OCI-LY7 (cell line): Measurements from ENCODE around the gene CORO7. TPM values are rescaled to one million over a fixed set of nuclear protein-coding genes. Genes with fewer than 3 reads are reported as not detected.
A peak's percentile ranks its signal among the peaks of the same experiment; 100 is the strongest.

ENCODE experiments used
- BruUV-seq: library from RNA; stranded (reverse); fragments of 400-500 nt; replicated peaks from 2 replicates; lab custom pipeline; 2021; lab: Mats Ljungman, UMichigan
- CTCF ChIA-PET: fragments of 300-600 bp; sonication (Branson Sonifier 250); formaldehyde crosslinking; loops from one replicate; lab custom pipeline; 2022; ENCODE audit warnings: antibody characterized with exemption; ENCODE audit not compliant: unreplicated experiment; lab: Charles Lee
- POLR2A ChIA-PET: fragments of 300-600 bp; sonication (Branson Sonifier 250); formaldehyde crosslinking; loops from one replicate; lab custom pipeline; 2022; ENCODE audit warnings: antibody characterized with exemption; lab: Charles Lee
- DNase-seq: peaks from one replicate; pipeline ENCODE4 v3.0.0-alpha.2; 2015; ENCODE audit warnings: low spot score
- H2AFZ ChIP-seq: fragments of 200-600 bp; sonication (generic), shearing (Covaris generic); 2 replicates; pipeline ENCODE4 v1.6.1; 2014; ENCODE audit warnings: mild to moderate bottlenecking, antibody characterized with exemption, low read length, moderate library complexity
- H3K27ac ChIP-seq: fragments of 200-600 bp; sonication (generic); 2 replicates; pipeline ENCODE4 v1.5.1; 2014; ENCODE audit warnings: mixed run types, low read depth, mild to moderate bottlenecking, moderate library complexity, low read length, inconsistent platforms; ENCODE audit not compliant: poor library complexity, severe bottlenecking
- H3K36me3 ChIP-seq: fragments of 200-600 bp; sonication (generic); 2 replicates; pipeline ENCODE4 v1.6.1; 2014; ENCODE audit warnings: mild to moderate bottlenecking, antibody characterized with exemption, low read length, moderate library complexity, mixed read lengths; ENCODE audit not compliant: insufficient read depth
- H3K4me1 ChIP-seq: fragments of 200-600 bp; sonication (generic); 2 replicates; pipeline ENCODE4 v1.5.1; 2014; ENCODE audit warnings: mild to moderate bottlenecking, low read length; ENCODE audit not compliant: insufficient read depth, poor library complexity, severe bottlenecking
- H3K4me2 ChIP-seq: fragments of 200-600 bp; sonication (generic); 2 replicates; pipeline ENCODE4 v1.6.1; 2014; ENCODE audit warnings: mild to moderate bottlenecking, low read length
- H3K4me3 ChIP-seq: fragments of 200-600 bp; sonication (generic); 2 replicates; pipeline ENCODE4 v1.5.1; 2014; ENCODE audit warnings: mild to moderate bottlenecking, low read depth, low read length; ENCODE audit not compliant: poor library complexity, severe bottlenecking
- H3K79me2 ChIP-seq: fragments of 200-600 bp; sonication (generic); 2 replicates; pipeline ENCODE4 v1.6.1; 2016; ENCODE audit warnings: low read depth, mild to moderate bottlenecking, low read length, moderate library complexity, mixed read lengths; ENCODE audit not compliant: insufficient read depth
- H3K9me2 ChIP-seq: fragments of 200-600 bp; sonication (generic); 2 replicates; pipeline ENCODE4 v1.6.1; 2016; ENCODE audit warnings: mild to moderate bottlenecking, low read length, mixed read lengths; ENCODE audit not compliant: insufficient read depth
- H3K9me3 ChIP-seq: fragments of 200-600 bp; sonication (generic); 2 replicates; pipeline ENCODE4 v1.6.1; 2014; ENCODE audit warnings: mild to moderate bottlenecking, mixed run types, low read length, mixed read lengths
- H4K20me1 ChIP-seq: fragments of 200-600 bp; sonication (generic); 2 replicates; pipeline ENCODE4 v1.6.1; 2014; ENCODE audit warnings: mild to moderate bottlenecking, antibody characterized with exemption, low read length, moderate library complexity, mixed read lengths; ENCODE audit not compliant: insufficient read depth
- EZH2phosphoT487 ChIP-seq: fragments of 200-600 bp; sonication (generic); IDR thresholded peaks from 2 replicates; pipeline ENCODE4 v1.6.1; 2018; ENCODE audit warnings: low read depth, borderline replicate concordance, mild to moderate bottlenecking, mixed run types, antibody characterized with exemption, low read length, moderate library complexity, mixed read lengths
- intact Hi-C: fragments of 100-400 bp; cut with micrococcal nuclease; formaldehyde crosslinking; loops from one replicate; pipeline ENCODE4 v1.10.0; 2022; ENCODE audit not compliant: unreplicated experiment
- total RNA-seq, 2 experiments: library from RNA; depleted of rRNA in 1 of 2; stranded (reverse); fragments of >200 nt in 1 of 2; shearing (Covaris generic) in 1 of 2; gene quantifications; 2 replicates each; pipeline ENCODE4 v1.2.3, GENCODE V29; 2014 to 2022
- TF ChIP-seq, protein P1 (sequence below): fragments of 200-600 bp; sonication (generic); conservative IDR thresholded peaks from 2 replicates; pipeline ENCODE4 v1.5.1; 2014; ENCODE audit warnings: mild to moderate bottlenecking, antibody characterized with exemption, low read length, moderate library complexity, mixed read lengths

The CORO7 gene
- total RNA-seq, 2 experiments from 2014 or later, result 77.2 to 112 TPM

DNA sequence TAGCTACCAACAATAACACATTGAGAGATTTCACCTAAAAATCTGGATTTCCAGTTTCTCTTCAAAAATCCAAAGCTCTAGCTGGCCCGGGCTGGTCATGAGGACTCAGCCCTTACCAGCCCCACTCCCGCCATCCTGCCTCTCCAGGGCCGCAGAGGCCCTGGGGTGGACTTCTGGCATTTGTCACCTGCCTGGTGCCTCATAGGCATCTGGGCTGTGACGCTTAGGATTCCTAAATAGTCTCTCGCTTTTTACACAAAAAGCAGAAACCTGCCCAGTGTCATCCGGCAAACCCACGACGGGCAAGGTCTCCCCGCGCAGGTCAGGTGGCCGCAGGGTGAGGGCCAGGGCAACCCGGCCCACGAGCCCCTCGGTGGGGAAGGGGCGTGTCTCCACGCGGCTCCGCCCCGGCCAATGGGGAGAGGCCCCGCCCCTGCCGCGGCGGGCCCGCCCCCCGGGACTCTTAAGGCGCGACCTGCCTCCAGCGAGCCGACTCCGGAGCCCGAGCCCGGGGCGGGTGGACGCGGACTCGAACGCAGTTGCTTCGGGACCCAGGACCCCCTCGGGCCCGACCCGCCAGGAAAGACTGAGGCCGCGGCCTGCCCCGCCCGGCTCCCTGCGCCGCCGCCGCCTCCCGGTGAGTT lies 44.9 kb downstream of the CORO7 start, which contains the start of gene VASN:
VASN (plus strand) TSS at position 492 of the 644 bp plus-strand sequence. CDS start 9,030 bp downstream, outside the sequence.
- Histone ChIP-seq H3K9me3 (no peaks in the 10 kb centered on the region), H3K4me2 (peak within 1 kb of the TSS; percentile 64), H2AFZ (no peak within 1 kb of the TSS), H3K27ac (no peak within 1 kb of the TSS), H3K9me2 (no peaks in the 10 kb centered on the region), H3K4me1 (peaks cover 22% of the 10 kb centered on the region), H3K79me2 (no peaks in the 10 kb centered on the region), H4K20me1 (peaks cover 6% of the 10 kb centered on the region; the same call in 1 of the 2 replicates), H3K4me3 (peak within 1 kb of the TSS; percentile 54), H3K36me3 (peaks cover 10% of the 10 kb centered on the region; the same call in 1 of the 2 replicates)
- intact Hi-C loops, result no loop called here
- TF ChIP-seq, protein P1, sequence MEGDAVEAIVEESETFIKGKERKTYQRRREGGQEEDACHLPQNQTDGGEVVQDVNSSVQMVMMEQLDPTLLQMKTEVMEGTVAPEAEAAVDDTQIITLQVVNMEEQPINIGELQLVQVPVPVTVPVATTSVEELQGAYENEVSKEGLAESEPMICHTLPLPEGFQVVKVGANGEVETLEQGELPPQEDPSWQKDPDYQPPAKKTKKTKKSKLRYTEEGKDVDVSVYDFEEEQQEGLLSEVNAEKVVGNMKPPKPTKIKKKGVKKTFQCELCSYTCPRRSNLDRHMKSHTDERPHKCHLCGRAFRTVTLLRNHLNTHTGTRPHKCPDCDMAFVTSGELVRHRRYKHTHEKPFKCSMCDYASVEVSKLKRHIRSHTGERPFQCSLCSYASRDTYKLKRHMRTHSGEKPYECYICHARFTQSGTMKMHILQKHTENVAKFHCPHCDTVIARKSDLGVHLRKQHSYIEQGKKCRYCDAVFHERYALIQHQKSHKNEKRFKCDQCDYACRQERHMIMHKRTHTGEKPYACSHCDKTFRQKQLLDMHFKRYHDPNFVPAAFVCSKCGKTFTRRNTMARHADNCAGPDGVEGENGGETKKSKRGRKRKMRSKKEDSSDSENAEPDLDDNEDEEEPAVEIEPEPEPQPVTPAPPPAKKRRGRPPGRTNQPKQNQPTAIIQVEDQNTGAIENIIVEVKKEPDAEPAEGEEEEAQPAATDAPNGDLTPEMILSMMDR, result no peak
- TF ChIP-seq EZH2phosphoT487, result no peak
- DNase-seq, result peak; percentile 64
- no TSS peak for BruUV-seq
- POLR2A ChIA-PET, result no interaction called here
- CTCF ChIA-PET, result no interaction called here

DNA sequence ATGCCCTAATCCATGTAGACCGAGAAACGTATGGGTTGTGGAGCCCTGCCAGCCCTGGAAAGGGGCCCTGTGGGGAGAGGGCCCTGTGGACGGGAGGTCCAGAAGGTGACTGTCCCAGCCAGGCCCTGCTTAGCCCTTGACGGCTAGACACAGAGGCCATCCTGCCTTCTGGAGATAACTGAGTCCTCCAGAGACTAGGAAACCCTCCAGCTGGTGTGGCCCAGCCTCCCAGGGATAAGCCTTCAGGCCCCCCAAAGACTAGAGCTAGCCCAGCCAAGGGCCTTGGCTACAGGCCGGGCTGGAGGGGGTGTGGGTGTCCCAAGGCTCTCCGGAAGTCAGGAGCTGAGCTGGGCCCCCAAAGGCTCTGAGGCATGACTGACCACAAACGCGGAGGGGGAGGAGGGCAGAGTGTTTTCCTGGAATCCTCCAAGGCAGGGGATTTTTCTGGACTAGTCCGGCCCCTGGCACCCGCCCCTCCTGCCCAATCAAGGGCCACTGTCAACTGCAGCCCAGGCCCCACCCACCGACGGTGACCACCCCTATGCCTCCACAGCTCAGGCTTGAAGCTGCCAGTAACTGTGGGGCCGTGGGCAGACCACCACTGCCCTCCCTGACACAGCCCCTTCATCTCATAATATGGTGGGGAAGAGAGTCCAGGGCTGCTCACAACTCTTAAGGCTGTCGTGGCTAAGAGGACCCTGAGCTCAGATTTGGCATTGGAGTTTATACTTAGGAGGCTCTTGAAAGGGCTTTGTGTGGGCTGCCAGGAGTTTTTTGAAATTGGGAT lies 45.6 kb downstream of the CORO7 start:
- Histone ChIP-seq H3K4me3 (no peak overlapping the region), H3K4me1 (peaks cover 22% of the 10 kb centered on the region), H4K20me1 (peaks cover 6% of the 10 kb centered on the region; the same call in 1 of the 2 replicates), H3K9me2 (no peaks in the 10 kb centered on the region), H2AFZ (no peak overlapping the region), H3K36me3 (peaks cover 10% of the 10 kb centered on the region; the same call in 1 of the 2 replicates), H3K27ac (no peak overlapping the region), H3K4me2 (no peak overlapping the region), H3K9me3 (no peaks in the 10 kb centered on the region), H3K79me2 (no peaks in the 10 kb centered on the region)
- TF ChIP-seq EZH2phosphoT487, result no peak
- TF ChIP-seq, protein P1, result no peak
- intact Hi-C loops, result no loop called here
- ChIA-PET CTCF (no interaction called here), POLR2A (interaction anchor here (0.5 to 1.3 kb wide), 2 partner anchors 18 to 26 kb away, joined by 3 read pairs; no protein-coding TSS in a partner anchor)
- no TSS peak for BruUV-seq
- no peak for DNase-seq
